Brain pericyte (primary cell): ENCODE data around the gene CATSPER2.
"Not testable (repeated sequence)": the region's sequence is repeated elsewhere in the genome, so short reads cannot be mapped to it uniquely, and the experiment has no call there.

Experiments used
- DNase-seq: peaks from one replicate; pipeline ENCODE4 v3.0.0-alpha.2; 2012; ENCODE audit warnings: low read depth, low spot score

The CATSPER2 gene

GRCh38 chr15:43593328-43594190 is 55.1 kb downstream of the CATSPER2 start, which contains the start of gene CKMT1B:
TSS of gene CKMT1B (plus strand) at chr15:43594027. CDS start at chr15:43594219, 192 bp downstream.
- DNase-seq: not testable (repeated sequence)

DNA sequence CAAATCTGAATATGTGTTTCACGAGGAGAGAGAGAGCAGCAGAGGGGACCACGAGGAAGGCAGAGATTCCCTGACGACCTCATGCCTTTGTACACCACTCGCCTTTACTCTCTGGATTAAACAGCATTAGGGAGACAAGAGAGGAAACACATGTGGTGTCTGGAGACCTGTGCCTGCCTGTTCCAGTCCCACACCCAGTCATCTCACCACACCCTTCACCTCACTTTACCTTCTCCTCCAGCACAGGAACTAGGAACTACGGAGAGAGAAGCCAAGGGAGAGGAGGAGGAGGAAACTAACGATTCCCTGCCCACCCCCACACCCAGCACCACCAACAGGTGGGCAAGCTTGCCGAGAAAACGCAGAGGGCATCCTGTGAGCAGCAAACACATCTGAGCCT is 55.8 kb downstream of the CATSPER2 start:
- DNase-seq: not testable (repeated sequence)

DNA sequence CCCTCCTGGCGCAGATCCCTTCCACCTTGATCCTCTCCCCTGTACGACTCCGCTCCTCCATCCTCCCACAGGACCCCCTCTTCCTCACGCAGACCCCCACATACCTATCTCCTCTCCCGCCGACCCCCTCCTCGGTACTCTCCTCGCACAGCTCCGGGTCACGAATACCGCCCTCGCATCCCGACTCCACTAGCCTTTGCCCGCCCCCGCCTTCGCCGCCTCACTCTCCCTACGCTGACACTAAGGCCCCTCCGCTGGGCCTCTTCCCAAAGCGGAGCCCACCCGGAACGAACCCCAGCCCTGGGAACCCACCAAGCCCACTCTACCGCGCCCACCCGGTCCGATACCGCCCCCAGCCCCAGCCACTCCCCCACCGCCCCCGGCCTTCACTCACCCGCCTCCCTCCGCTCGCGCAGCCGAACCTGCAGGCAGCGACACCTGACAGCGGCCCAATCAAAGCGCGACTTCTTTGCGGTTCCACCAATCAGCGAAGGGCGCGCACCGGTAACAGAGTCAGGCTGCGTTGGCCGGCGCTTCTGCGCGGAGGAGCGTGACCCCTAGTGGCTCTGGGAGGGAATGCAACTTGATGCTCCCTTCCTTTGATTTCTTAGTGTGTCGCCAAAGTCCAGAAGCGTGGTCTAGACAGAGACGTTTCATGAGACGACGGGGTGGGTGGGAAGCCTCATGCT is 58.7 kb downstream of the CATSPER2 start, which contains the start of gene PPIP5K1:
TSS of gene PPIP5K1 (minus strand) at position 431 of the 689 bp plus-strand sequence. CDS start 5,704 bp downstream, outside the sequence.
- DNase-seq: not testable (repeated sequence)
